T-cell (primary cell): ENCODE data around the gene CSRNP3. TPM values are rescaled to one million over a fixed set of nuclear protein-coding genes. Genes with fewer than 3 reads are reported as not detected.

Experiments used
- ATAC-seq, 4 experiments: fragments of 200-7000 bp in 3 of 4; fragments of 150-1000 bp in 1 of 4; cut with Tn5 transposase; replicated peaks in 1 of 4; 1 replicate in 3 of 4; 2 replicates in 1 of 4; pipeline ENCODE4 v1.10.0; 2021; ENCODE audit warnings: moderate library complexity in 3 of 4, mild to moderate bottlenecking in 2 of 4, moderate number of reproducible peaks in 1 of 4
- CTCF ChIA-PET, 2 donors: fragments of 300-600 bp; sonication (Branson Sonifier 250); formaldehyde crosslinking; loops; one replicate each; lab custom pipeline; 2022; ENCODE audit warnings: antibody characterized with exemption in 2 of 2; lab: Charles Lee
- POLR2A ChIA-PET, 2 donors: fragments of 300-600 bp; sonication (Branson Sonifier 250); formaldehyde crosslinking; loops; one replicate each; lab custom pipeline; 2022; ENCODE audit warnings: antibody characterized with exemption in 2 of 2; lab: Charles Lee
- DNase-seq, 35 experiments: peaks; one replicate each; pipeline versions ENCODE4 v3.0.0 to v3.0.0-alpha.2; 2013 to 2023
- H3K27ac ChIP-seq: one replicate; pipeline ENCODE4 v1.5.1; 2013; ENCODE audit warnings: low read length
- H3K27me3 ChIP-seq, 2 experiments: replicated peaks in 1 of 2; 1 replicate in 1 of 2; 2 replicates in 1 of 2; pipeline versions ENCODE4 v1.6.1 to v1.7.0; 2013; ENCODE audit warnings: low read length in 1 of 2, mixed read lengths in 1 of 2; ENCODE audit not compliant: control insufficient read depth in 2 of 2, insufficient read depth in 2 of 2; ENCODE audit errors: extremely low read depth in 1 of 2
- H3K36me3 ChIP-seq, 2 donors: 1 replicate in 1 of 2; 2 replicates in 1 of 2; pipeline versions ENCODE4 v1.6.1 to v1.7.0; 2013; ENCODE audit warnings: low read length in 1 of 2; ENCODE audit not compliant: control insufficient read depth in 2 of 2, insufficient read depth in 1 of 2; ENCODE audit errors: extremely low read depth in 1 of 2
- H3K4me1 ChIP-seq, 2 experiments: 1 replicate in 1 of 2; 2 replicates in 1 of 2; pipeline versions ENCODE4 v1.6.1 to v1.7.0; 2013; ENCODE audit warnings: low read length in 2 of 2, mixed read lengths in 1 of 2; ENCODE audit not compliant: insufficient read depth in 2 of 2, control insufficient read depth in 1 of 2; ENCODE audit errors: extremely low read depth in 1 of 2
- H3K4me3 ChIP-seq, 2 donors: 1 replicate in 1 of 2; 2 replicates in 1 of 2; pipeline versions ENCODE4 v1.5.1 to v1.7.0; 2013; ENCODE audit warnings: mild to moderate bottlenecking in 2 of 2, low read length in 1 of 2, moderate library complexity in 1 of 2; ENCODE audit not compliant: control insufficient read depth in 1 of 2; ENCODE audit errors: extremely low read depth in 1 of 2
- H3K9me3 ChIP-seq: 2 replicates; pipeline ENCODE4 v1.7.0; 2013
- H3K27ac Mint-ChIP-seq, 2 donors: one replicate each; pipeline ENCODE4 v1.8.0; 2020 to 2021; ENCODE audit warnings: mild to moderate bottlenecking in 2 of 2, mixed read lengths in 2 of 2
- H3K27me3 Mint-ChIP-seq, 2 donors: one replicate each; pipeline ENCODE4 v1.8.0; 2021 to 2022; ENCODE audit warnings: mixed read lengths in 2 of 2
- H3K36me3 Mint-ChIP-seq: one replicate; pipeline ENCODE4 v1.8.0; 2021; ENCODE audit warnings: mixed read lengths
- H3K4me1 Mint-ChIP-seq, 3 donors: one replicate each; pipeline ENCODE4 v1.8.0; 2020 to 2022; ENCODE audit warnings: mixed read lengths in 3 of 3, mild to moderate bottlenecking in 1 of 3
- H3K4me3 Mint-ChIP-seq, 3 donors: one replicate each; pipeline ENCODE4 v1.8.0; 2020 to 2022; ENCODE audit warnings: mild to moderate bottlenecking in 3 of 3, mixed read lengths in 3 of 3, moderate library complexity in 3 of 3
- H3K9me3 Mint-ChIP-seq, 3 donors: one replicate each; pipeline ENCODE4 v1.8.0; 2020 to 2022; ENCODE audit warnings: mixed read lengths in 3 of 3
- WGBS: methylation state at CpG from one replicate; pipeline ENCODE4 v1.1.5; 2013; ENCODE audit warnings: missing lambda C conversion rate; ENCODE audit not compliant: insufficient coverage; 5-methylcytosine and 5-hydroxymethylcytosine counted together
- total RNA-seq, 35 experiments: library from RNA in 6 of 35; stranded (reverse) in 6 of 35; fragments of 120-200 nt in 1 of 35; gene quantifications; one replicate each; pipeline versions ENCODE4 v1.2.1 to v1.2.4 and lab custom pipeline; 2013 to 2026

CSRNP3 gene
- total RNA-seq, 5 donors from 2014 or later (not counting 1 experiment from before 2014, with no cell fraction given), result 0.19 TPM; not detected in 4

GRCh38 chr2:165687426-165688002 is 218.0 kb downstream of the CSRNP3 start:
- Mint-ChIP-seq H3K9me3 (no peaks in the 10 kb centered on the region), H3K4me1 (no peaks in the 10 kb centered on the region), H3K4me3 (no peak overlapping the region), H3K36me3 (no peaks in the 10 kb centered on the region), H3K27ac (no peak overlapping the region), H3K27me3 (peaks cover 0 to 2% of the 10 kb centered on the region in 2 donors)
- H3K27ac ChIP-seq, result no peak overlapping the region
- ChIA-PET POLR2A (interaction anchor here (0.7 kb wide), 2 partner anchors 42 to 506 kb away, joined by 3 to 5 read pairs; no protein-coding TSS in a partner anchor), CTCF (no interaction called here)
- 83% methylated on average over 1 of the region's 4 CpGs for WGBS
- no peaks in the 10 kb centered on the region for H3K9me3 ChIP-seq
- no peaks in the 10 kb centered on the region for H3K4me1 ChIP-seq
- DNase-seq, result no peak
- ATAC-seq, result no peak
- H3K36me3 ChIP-seq, result no peaks in the 10 kb centered on the region
- H3K4me3 ChIP-seq, result no peak overlapping the region
- no peaks in the 10 kb centered on the region for H3K27me3 ChIP-seq

DNA sequence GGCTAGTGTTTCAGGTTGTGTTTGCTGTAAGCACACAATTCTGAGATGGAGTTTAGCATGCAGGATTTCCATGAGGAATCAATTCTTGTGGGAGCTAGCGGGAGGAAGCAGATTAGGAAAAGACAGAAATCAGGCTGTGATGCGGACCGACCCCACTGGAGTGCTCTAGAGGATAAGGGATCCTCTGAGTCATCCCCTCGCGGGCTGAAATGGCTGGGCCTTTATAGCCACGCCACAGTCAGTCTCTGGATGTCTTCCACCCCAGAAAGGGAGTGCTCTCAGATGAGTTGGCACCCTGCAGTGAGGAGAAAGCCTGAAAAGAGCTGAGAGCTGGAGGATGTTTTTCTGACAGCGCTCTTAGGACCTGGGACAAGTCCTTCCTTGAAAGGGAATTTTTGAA is 222.1 kb downstream of the CSRNP3 start:
- no peaks in the 10 kb centered on the region for H3K4me1 Mint-ChIP-seq
- Histone ChIP-seq H3K9me3 (no peaks in the 10 kb centered on the region), H3K27ac (no peak overlapping the region), H3K4me3 (no peak overlapping the region), H3K27me3 (no peaks in the 10 kb centered on the region), H3K36me3 (no peaks in the 10 kb centered on the region), H3K4me1 (no peaks in the 10 kb centered on the region)
- DNase-seq (no peak), ATAC-seq (no peak)
- no peaks in the 10 kb centered on the region for H3K9me3 Mint-ChIP-seq
- no peak overlapping the region for H3K27ac Mint-ChIP-seq
- peaks cover 2 to 7% of the 10 kb centered on the region in 2 donors for H3K27me3 Mint-ChIP-seq
- 94% methylated on average over 5 of the region's 7 CpGs for WGBS
- no peak overlapping the region for H3K4me3 Mint-ChIP-seq
- no peaks in the 10 kb centered on the region for H3K36me3 Mint-ChIP-seq
- CTCF ChIA-PET, result no interaction called here
- POLR2A ChIA-PET, result no interaction called here

DNA sequence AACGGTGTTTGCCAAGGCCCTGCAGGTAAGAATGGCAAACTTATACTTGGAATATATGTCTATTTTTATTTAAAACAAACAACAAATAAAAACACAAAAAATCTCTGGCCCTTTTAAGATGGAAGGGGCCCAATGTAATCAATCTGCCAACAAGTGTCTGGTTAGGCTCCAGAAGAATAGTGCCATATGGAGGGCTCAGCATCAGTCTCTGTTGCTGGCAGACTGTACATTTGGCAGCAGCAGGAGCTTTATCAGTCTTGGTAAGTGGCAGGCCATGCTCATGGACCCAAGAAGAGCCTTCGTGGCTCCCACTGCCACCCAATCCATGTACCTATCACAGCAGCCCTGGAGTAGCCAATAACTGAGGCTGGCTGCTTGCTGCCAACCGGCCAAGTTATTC is 223.4 kb downstream of the CSRNP3 start:
- 20% methylated on average over 1 of the region's 3 CpGs for WGBS
- no peaks in the 10 kb centered on the region for H3K36me3 ChIP-seq
- no peak overlapping the region for H3K27ac ChIP-seq
- H3K9me3 Mint-ChIP-seq, result no peaks in the 10 kb centered on the region
- H3K27me3 Mint-ChIP-seq, result peaks cover 4 to 9% of the 10 kb centered on the region in 2 donors
- H3K9me3 ChIP-seq, result no peaks in the 10 kb centered on the region
- H3K27me3 ChIP-seq, result no peaks in the 10 kb centered on the region
- no peaks in the 10 kb centered on the region for H3K4me1 ChIP-seq
- no peaks in the 10 kb centered on the region for H3K36me3 Mint-ChIP-seq
- CTCF ChIA-PET, result interaction anchor here in 1 of 2 donors (0.7 kb wide), 1 partner anchor 51 kb away, joined by 3 read pairs; no protein-coding TSS in a partner anchor
- H3K4me3 Mint-ChIP-seq, result no peak overlapping the region
- no peaks in the 10 kb centered on the region for H3K4me1 Mint-ChIP-seq
- ATAC-seq (no peak), DNase-seq (no peak)
- H3K4me3 ChIP-seq, result no peak overlapping the region
- no peak overlapping the region for H3K27ac Mint-ChIP-seq
- POLR2A ChIA-PET, result no interaction called here

- DNase-seq, result no peak
- H3K36me3 ChIP-seq, result no peaks in the 10 kb centered on the region
- Mint-ChIP-seq H3K27ac (no peak overlapping the region), H3K9me3 (no peaks in the 10 kb centered on the region), H3K4me1 (no peaks in the 10 kb centered on the region), H3K4me3 (no peak overlapping the region), H3K36me3 (no peaks in the 10 kb centered on the region), H3K27me3 (peaks cover 4 to 9% of the 10 kb centered on the region in 2 donors)
- H3K27me3 ChIP-seq, result no peaks in the 10 kb centered on the region
- CTCF ChIA-PET, result no interaction called here
- no CpG with 5 or more reads among the region's 1 CpG for WGBS
- H3K9me3 ChIP-seq, result no peaks in the 10 kb centered on the region
- POLR2A ChIA-PET, result no interaction called here
- ATAC-seq, result no peak
- H3K4me1 ChIP-seq, result no peaks in the 10 kb centered on the region
- no peak overlapping the region for H3K4me3 ChIP-seq
- no peak overlapping the region for H3K27ac ChIP-seq
These were observed 224.3 kb downstream of the CSRNP3 start for GRCh38 chr2:165693838-165694237.

DNA sequence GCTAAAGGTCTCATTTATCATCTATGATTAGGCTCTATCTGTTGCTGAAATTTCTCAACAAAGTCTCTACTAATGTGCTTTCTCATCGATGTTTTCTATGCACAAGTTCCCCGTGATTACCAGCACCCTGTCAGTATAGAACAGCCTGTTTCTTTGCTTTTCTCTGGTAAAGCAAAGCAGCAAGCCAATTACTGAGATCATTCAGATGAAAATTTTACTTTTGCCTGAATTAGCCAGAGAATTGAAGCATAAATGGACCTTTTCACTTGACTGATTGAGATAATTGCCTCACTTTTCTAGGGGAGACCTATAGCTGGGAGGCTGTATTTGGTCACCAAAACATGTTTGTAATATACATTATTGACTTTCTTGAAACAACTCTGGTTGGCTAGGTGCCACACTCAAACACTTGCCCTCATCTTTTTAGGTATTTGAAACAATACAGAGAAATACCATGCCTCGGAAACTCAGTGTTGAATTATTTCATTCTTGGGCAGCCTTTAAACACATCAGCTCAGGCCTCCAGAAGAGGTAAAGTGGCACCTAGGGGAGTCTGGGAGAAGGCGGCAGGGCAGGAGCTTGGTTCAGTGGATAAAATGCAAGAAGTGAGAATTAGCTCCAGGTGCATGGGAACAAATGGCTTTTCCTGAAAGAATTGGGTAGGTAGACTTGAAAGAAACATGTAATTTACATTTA is 228.4 kb downstream of the CSRNP3 start:
- H3K27me3 ChIP-seq, result no peaks in the 10 kb centered on the region
- no peaks in the 10 kb centered on the region for H3K36me3 Mint-ChIP-seq
- H3K27me3 Mint-ChIP-seq, result peaks cover 4 to 9% of the 10 kb centered on the region in 2 donors
- 79% methylated on average over 4 of the region's 4 CpGs for WGBS
- H3K36me3 ChIP-seq, result no peaks in the 10 kb centered on the region
- no peaks in the 10 kb centered on the region for H3K9me3 ChIP-seq
- no peak overlapping the region for H3K27ac Mint-ChIP-seq
- no peaks in the 10 kb centered on the region for H3K4me1 ChIP-seq
- POLR2A ChIA-PET, result no interaction called here
- no peak overlapping the region for H3K4me3 Mint-ChIP-seq
- no peaks in the 10 kb centered on the region for H3K4me1 Mint-ChIP-seq
- ATAC-seq (no peak), DNase-seq (no peak)
- H3K4me3 ChIP-seq, result no peak overlapping the region
- CTCF ChIA-PET, result interaction anchor here in 1 of 2 donors (0.6 kb wide), 1 partner anchor 149 kb away, joined by 3 read pairs; no protein-coding TSS in a partner anchor
- H3K9me3 Mint-ChIP-seq, result no peaks in the 10 kb centered on the region
- no peak overlapping the region for H3K27ac ChIP-seq

GRCh38 chr2:165698444-165698884 is 229.0 kb downstream of the CSRNP3 start:
- Histone ChIP-seq H3K9me3 (no peaks in the 10 kb centered on the region), H3K27me3 (no peaks in the 10 kb centered on the region), H3K4me3 (no peak overlapping the region), H3K4me1 (no peaks in the 10 kb centered on the region), H3K27ac (no peak overlapping the region), H3K36me3 (no peaks in the 10 kb centered on the region)
- no CpG with 5 or more reads among the region's 4 CpGs for WGBS
- Mint-ChIP-seq H3K36me3 (no peaks in the 10 kb centered on the region), H3K4me1 (no peaks in the 10 kb centered on the region), H3K9me3 (no peaks in the 10 kb centered on the region), H3K27ac (no peak overlapping the region), H3K27me3 (peaks cover 4 to 9% of the 10 kb centered on the region in 2 donors), H3K4me3 (no peak overlapping the region)
- POLR2A ChIA-PET, result no interaction called here
- ATAC-seq, result no peak
- peak in 1 of 35 experiments; percentile 8 for DNase-seq
- CTCF ChIA-PET, result interaction anchor here in 1 of 2 donors (0.6 kb wide), 1 partner anchor 148 kb away, joined by 3 read pairs; no protein-coding TSS in a partner anchor
